ENCODE data around the gene TSSK6.

GRCh38 chr19:19534556-19535265 is 19.4 kb upstream of the TSSK6 start:
- TF ChIP-seq CTCF (IDR thresholded peaks at IDR 0.05) (no peak), EZH2 (IDR thresholded peaks at IDR 0.05) (no peak), EZH2phosphoT487 (IDR thresholded peaks at IDR 0.05) (no peak)
